Thyroid gland (tissue), 4 donors: Measurements from ENCODE around the gene CIB2. TPM values are rescaled to one million over a fixed set of nuclear protein-coding genes. Genes with fewer than 3 reads are reported as not detected.

ENCODE experiments used
- DNase-seq, 2 donors: peaks; one replicate each; pipeline ENCODE4 v3.0.0-alpha.2; 2019
- H3K27ac ChIP-seq, 3 donors: fragments of 200-600 bp; sonication (generic); 1 replicate in 2 of 3; 2 replicates in 1 of 3; pipeline ENCODE4 v1.5.1; 2016 to 2019; ENCODE audit warnings: mild to moderate bottlenecking in 1 of 3, moderate library complexity in 1 of 3
- H3K27me3 ChIP-seq: fragments of 200-600 bp; sonication (generic); one replicate; pipeline ENCODE4 v1.5.1; 2019
- H3K36me3 ChIP-seq, 2 donors: fragments of 200-600 bp; sonication (generic); one replicate each; pipeline ENCODE4 v1.5.1; 2016 to 2019
- H3K4me1 ChIP-seq, 2 donors: fragments of 200-600 bp; sonication (generic); one replicate each; pipeline ENCODE4 v1.5.1; 2017 to 2019
- H3K4me3 ChIP-seq, 3 donors: fragments of 200-600 bp; sonication (generic); replicated peaks in 1 of 3; 1 replicate in 2 of 3; 2 replicates in 1 of 3; pipeline ENCODE4 v1.5.1; 2016; ENCODE audit warnings: mild to moderate bottlenecking in 1 of 3
- H3K9me3 ChIP-seq: fragments of 200-600 bp; sonication (generic); one replicate; pipeline ENCODE4 v1.5.1; 2017
- CTCF ChIP-seq, 6 experiments: fragments of 200-600 bp in 3 of 6; fragments of 450-650 bp in 3 of 6; sonication (generic) in 3 of 6; IDR thresholded peaks; one replicate each; pipeline ENCODE4 v1.5.1; 2016 to 2019; ENCODE audit warnings: antibody characterized with exemption in 6 of 6, mild to moderate bottlenecking in 2 of 6, inconsistent platforms in 1 of 6, moderate library complexity in 1 of 6
- POLR2A ChIP-seq, 2 donors: fragments of 450-650 bp; IDR thresholded peaks; one replicate each; pipeline ENCODE4 v1.6.1; 2017; ENCODE audit warnings: antibody characterized with exemption in 2 of 2, mild to moderate bottlenecking in 2 of 2, moderate library complexity in 1 of 2
- WGBS, 2 donors: methylation state at CpG; one replicate each; pipeline ENCODE4 v1.1.5; 2017; 5-methylcytosine and 5-hydroxymethylcytosine counted together
- intact Hi-C: fragments of 100-400 bp; cut with DNase I; formaldehyde crosslinking; loops from one replicate; pipeline ENCODE4 v1.15.1; 2023
- total RNA-seq, 4 donors: library from RNA; depleted of rRNA; stranded (reverse); fragments of >200 nt; gene quantifications; one replicate each; pipeline ENCODE4 v1.2.3, GENCODE V29; 2016

Gene CIB2
- total RNA-seq, 4 donors from 2014 or later, result 4.1 to 7.5 (median 4.9) TPM

- Histone ChIP-seq H3K36me3 (no peaks in the 10 kb centered on the region), H3K4me3 (no peak overlapping the region), H3K9me3 (no peaks in the 10 kb centered on the region), H3K4me1 (peaks cover 80 to 95% of the 10 kb centered on the region in 2 donors), H3K27me3 (no peaks in the 10 kb centered on the region), H3K27ac (peak overlapping the region; percentile 76 to 87 (median 78))
- TF ChIP-seq CTCF (IDR thresholded peaks at IDR 0.05) (no peak), POLR2A (IDR thresholded peaks at IDR 0.05) (no peak)
- DNase-seq, result no peak
- intact Hi-C loops, result loop anchor here (10.0 kb wide), 1 partner anchor 79 kb away; the partner anchor contains the start of gene IDH3A
- WGBS, 2 donors, result 45 to 58% methylated on average over 7 of the region's 7 CpGs
Measured at GRCh38 chr15:78065973-78066946, 65.0 kb downstream of the CIB2 start.

- peaks cover 85 to 95% of the 10 kb centered on the region in 2 donors for H3K4me1 ChIP-seq
- no peak overlapping the region for H3K4me3 ChIP-seq
- intact Hi-C loops, result loop anchor here (10.0 kb wide), 1 partner anchor 79 kb away; the partner anchor contains the start of gene IDH3A
- H3K9me3 ChIP-seq, result no peaks in the 10 kb centered on the region
- peak overlapping the region; percentile 76 to 87 (median 78) for H3K27ac ChIP-seq
- H3K27me3 ChIP-seq, result no peaks in the 10 kb centered on the region
- WGBS, 2 donors, result 56 to 59% methylated on average over 5 of the region's 5 CpGs
- H3K36me3 ChIP-seq, result no peaks in the 10 kb centered on the region
- TF ChIP-seq CTCF (IDR thresholded peaks at IDR 0.05), result no peak
- TF ChIP-seq POLR2A (IDR thresholded peaks at IDR 0.05), result no peak
- peak; percentile 46 to 50 for DNase-seq
Measured at GRCh38 chr15:78065284-78065872, 65.9 kb downstream of the CIB2 start.

- intact Hi-C loops, result loop anchor here (10.0 kb wide), 1 partner anchor 80 kb away; the partner anchor contains the start of gene IDH3A
- TF ChIP-seq CTCF (IDR thresholded peaks at IDR 0.05), result no peak
- no peak for TF ChIP-seq POLR2A (IDR thresholded peaks at IDR 0.05)
- peak overlapping the region; percentile 76 to 87 (median 78) for H3K27ac ChIP-seq
- H3K9me3 ChIP-seq, result no peaks in the 10 kb centered on the region
- H3K36me3 ChIP-seq, result no peaks in the 10 kb centered on the region
- 48 to 49% methylated on average over 2 of the region's 2 CpGs for WGBS, 2 donors
- H3K4me1 ChIP-seq, result peaks cover 86 to 95% of the 10 kb centered on the region in 2 donors
- no peak for DNase-seq
- no peak overlapping the region for H3K4me3 ChIP-seq
- no peaks in the 10 kb centered on the region for H3K27me3 ChIP-seq
Measured at GRCh38 chr15:78064544-78064943, 66.7 kb downstream of the CIB2 start.

- no peak overlapping the region for H3K4me3 ChIP-seq
- peaks cover 86 to 95% of the 10 kb centered on the region in 2 donors for H3K4me1 ChIP-seq
- 72 to 75% methylated on average over 5 of the region's 5 CpGs for WGBS, 2 donors
- TF ChIP-seq POLR2A (IDR thresholded peaks at IDR 0.05) (no peak), CTCF (IDR thresholded peaks at IDR 0.05) (no peak)
- peak overlapping the region; percentile 76 to 87 (median 78) for H3K27ac ChIP-seq
- no peaks in the 10 kb centered on the region for H3K27me3 ChIP-seq
- no peaks in the 10 kb centered on the region for H3K36me3 ChIP-seq
- H3K9me3 ChIP-seq, result no peaks in the 10 kb centered on the region
- DNase-seq, result no peak
- intact Hi-C loops, result loop anchor here (10.0 kb wide), 1 partner anchor 81 kb away; the partner anchor contains the start of gene IDH3A
Measured at GRCh38 chr15:78063970-78064385, 67.3 kb downstream of the CIB2 start.
